NCI-H526 (cell line): ENCODE results near the gene NUP42.
"Not testable (repeated sequence)": the region's sequence is repeated elsewhere in the genome, so short reads cannot be mapped to it uniquely, and the experiment has no call there.

Source experiments
- DNase-seq, 2 experiments: peaks; one replicate each; lab custom pipeline; 2025; lab: John Stamatoyannopoulos, UW

The NUP42 gene

GRCh38 chr7:23205577-23205908 lies 23.7 kb downstream of the NUP42 start:
- no peak for DNase-seq

GRCh38 chr7:23205909-23206767 lies 24.3 kb downstream of the NUP42 start:
- DNase-seq, result no peak

GRCh38 chr7:23207021-23207420 lies 25.2 kb downstream of the NUP42 start:
- no peak for DNase-seq

GRCh38 chr7:23207884-23208283 lies 26.0 kb downstream of the NUP42 start:
- no peak for DNase-seq

- DNase-seq, result no peak
These were observed 26.5 kb downstream of the NUP42 start for GRCh38 chr7:23208316-23208715.

- no peak for DNase-seq
These were observed 28.7 kb downstream of the NUP42 start for GRCh38 chr7:23210506-23210905.

- peak in 1 of 2 experiments; percentile 10 for DNase-seq
These were observed 29.7 kb downstream of the NUP42 start for GRCh38 chr7:23211589-23211988.

- no peak for DNase-seq
These were observed 30.5 kb downstream of the NUP42 start for GRCh38 chr7:23212395-23212794.

- DNase-seq, result no peak
These were observed 31.0 kb downstream of the NUP42 start for GRCh38 chr7:23212841-23213240.

GRCh38 chr7:23213755-23214154 lies 31.9 kb downstream of the NUP42 start:
- no peak for DNase-seq

- DNase-seq, result no peak
These were observed 32.6 kb downstream of the NUP42 start for GRCh38 chr7:23214423-23214822.

GRCh38 chr7:23214938-23215337 lies 33.1 kb downstream of the NUP42 start:
- DNase-seq, result no peak

- no peak for DNase-seq
These were observed 34.2 kb downstream of the NUP42 start for GRCh38 chr7:23216021-23216420.

- DNase-seq, result no peak
These were observed 36.3 kb downstream of the NUP42 start for GRCh38 chr7:23218196-23218595.

GRCh38 chr7:23220690-23221305 lies 39.0 kb downstream of the NUP42 start:
- DNase-seq, result no peak

GRCh38 chr7:23222439-23223030 lies 40.7 kb downstream of the NUP42 start:
- DNase-seq, result no peak

GRCh38 chr7:23224364-23224763 lies 42.5 kb downstream of the NUP42 start:
- DNase-seq, result not testable (repeated sequence)

GRCh38 chr7:23226844-23227450 lies 45.1 kb downstream of the NUP42 start:
- no peak for DNase-seq

- DNase-seq, result no peak
These were observed 46.6 kb downstream of the NUP42 start for GRCh38 chr7:23228412-23228811.

- DNase-seq, result no peak
These were observed 48.8 kb downstream of the NUP42 start for GRCh38 chr7:23230641-23231101.

- DNase-seq, result no peak
These were observed 51.1 kb downstream of the NUP42 start for GRCh38 chr7:23232966-23233365.

- no peak for DNase-seq
These were observed 52.9 kb downstream of the NUP42 start for GRCh38 chr7:23234569-23235296.
